AG09309 (cell line): Measurements from ENCODE around the gene ZNF473.

Source experiments
- DNase-seq: peaks from one replicate; pipeline ENCODE4 v3.0.0-alpha.2; 2010; ENCODE audit warnings: low read depth
- H3K4me3 ChIP-seq: 2 replicates; pipeline ENCODE4 v1.5.1; 2011; ENCODE audit warnings: mild to moderate bottlenecking, low read depth, low read length, moderate library complexity; ENCODE audit not compliant: control insufficient read depth
- TF ChIP-seq, protein P1 (sequence below): IDR thresholded peaks from 2 replicates; pipeline ENCODE4 v1.5.1; 2011; ENCODE audit warnings: mild to moderate bottlenecking, low read depth, low read length, inconsistent platforms; ENCODE audit not compliant: insufficient read depth, control insufficient read depth; ENCODE audit errors: missing control alignments

ZNF473 gene

DNA sequence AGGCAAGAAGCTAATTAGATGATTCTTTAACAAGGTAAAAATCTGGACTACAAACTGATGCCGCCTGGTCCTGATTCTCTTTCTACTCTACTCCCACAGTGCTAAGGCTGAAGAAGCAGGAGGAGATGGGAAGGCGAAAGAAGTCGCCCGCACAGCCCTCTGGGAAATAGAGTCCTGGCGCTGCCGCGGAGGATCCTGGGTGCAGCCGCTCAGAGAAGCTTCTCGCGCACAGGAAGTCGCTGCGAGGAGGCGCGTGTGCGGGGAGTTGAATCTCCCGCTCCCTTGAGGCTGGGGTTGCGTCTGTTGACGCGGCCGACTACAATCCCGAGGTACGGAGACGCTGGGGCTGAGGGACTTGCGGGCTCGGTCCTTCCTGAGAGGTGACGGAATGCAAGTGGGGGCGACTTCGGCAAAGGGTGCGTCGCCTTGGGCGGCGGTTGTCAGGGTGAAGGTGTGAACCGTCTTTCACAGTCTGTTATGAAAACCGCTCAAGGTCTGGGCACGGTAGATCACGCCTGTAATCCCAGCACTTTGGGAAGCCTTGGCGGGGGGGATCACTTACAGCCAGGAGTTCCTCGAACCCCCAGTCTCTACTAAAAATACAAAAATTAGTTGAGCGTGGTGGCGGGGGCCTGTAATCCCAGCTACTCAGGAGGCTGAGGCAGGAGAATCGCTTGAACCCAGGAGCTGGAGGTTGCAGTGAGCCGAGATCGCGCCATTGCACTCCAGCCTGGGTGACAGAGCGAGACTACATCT is at the start of gene ZNF473:
Gene ZNF473 (plus strand): TSS at position 212 of the 756 bp plus-strand sequence. CDS start 5,078 bp downstream, outside the sequence.
- TF ChIP-seq, protein P1, sequence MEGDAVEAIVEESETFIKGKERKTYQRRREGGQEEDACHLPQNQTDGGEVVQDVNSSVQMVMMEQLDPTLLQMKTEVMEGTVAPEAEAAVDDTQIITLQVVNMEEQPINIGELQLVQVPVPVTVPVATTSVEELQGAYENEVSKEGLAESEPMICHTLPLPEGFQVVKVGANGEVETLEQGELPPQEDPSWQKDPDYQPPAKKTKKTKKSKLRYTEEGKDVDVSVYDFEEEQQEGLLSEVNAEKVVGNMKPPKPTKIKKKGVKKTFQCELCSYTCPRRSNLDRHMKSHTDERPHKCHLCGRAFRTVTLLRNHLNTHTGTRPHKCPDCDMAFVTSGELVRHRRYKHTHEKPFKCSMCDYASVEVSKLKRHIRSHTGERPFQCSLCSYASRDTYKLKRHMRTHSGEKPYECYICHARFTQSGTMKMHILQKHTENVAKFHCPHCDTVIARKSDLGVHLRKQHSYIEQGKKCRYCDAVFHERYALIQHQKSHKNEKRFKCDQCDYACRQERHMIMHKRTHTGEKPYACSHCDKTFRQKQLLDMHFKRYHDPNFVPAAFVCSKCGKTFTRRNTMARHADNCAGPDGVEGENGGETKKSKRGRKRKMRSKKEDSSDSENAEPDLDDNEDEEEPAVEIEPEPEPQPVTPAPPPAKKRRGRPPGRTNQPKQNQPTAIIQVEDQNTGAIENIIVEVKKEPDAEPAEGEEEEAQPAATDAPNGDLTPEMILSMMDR = no peak
- peak; percentile 86 for DNase-seq
- H3K4me3 ChIP-seq = peak within 1 kb of the TSS; percentile 97

DNA sequence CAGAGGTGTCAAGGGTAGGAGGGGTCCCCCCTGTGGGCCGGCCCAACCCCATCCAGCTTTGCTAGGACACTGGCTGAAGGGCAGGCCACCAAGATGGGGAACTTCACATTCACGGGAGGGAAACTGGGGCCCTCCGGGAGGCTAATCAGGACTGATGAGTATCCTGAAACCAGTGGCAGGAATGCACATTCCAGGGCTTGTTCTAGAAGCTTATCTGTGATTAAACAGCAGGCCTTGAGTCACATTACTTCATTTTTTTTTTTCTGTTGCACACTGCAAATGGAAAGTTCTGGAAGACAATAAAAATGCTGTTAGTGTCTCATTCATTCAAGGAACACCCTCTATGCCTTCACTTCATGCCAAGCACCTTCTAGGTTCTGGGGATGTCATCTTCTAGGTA is 49.3 kb upstream of the ZNF473 start:
- DNase-seq = no peak
- TF ChIP-seq, protein P1 = no peak
- H3K4me3 ChIP-seq = no peak overlapping the region

DNA sequence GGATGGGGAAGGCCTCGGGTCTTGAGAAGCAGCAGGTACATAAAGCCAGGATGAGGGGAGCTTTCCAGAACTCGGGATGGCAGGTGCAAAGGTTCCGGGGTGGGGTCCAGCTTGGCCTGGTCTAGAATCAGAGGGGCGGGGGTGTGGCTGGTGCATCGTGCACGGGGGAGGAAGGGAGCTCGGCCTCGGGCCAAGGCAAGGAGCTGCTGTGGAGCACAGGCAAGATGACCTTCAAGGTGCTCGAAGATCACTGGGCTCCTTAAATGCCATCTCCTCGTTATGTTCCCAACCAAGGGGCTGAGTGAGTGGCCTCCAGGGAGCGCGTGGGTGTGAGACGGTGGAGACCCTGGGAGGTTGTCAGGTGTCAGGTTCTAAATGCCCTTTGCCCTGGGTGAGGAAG is 48.7 kb upstream of the ZNF473 start:
- TF ChIP-seq, protein P1 = no peak
- no peak overlapping the region for H3K4me3 ChIP-seq
- no peak for DNase-seq

DNA sequence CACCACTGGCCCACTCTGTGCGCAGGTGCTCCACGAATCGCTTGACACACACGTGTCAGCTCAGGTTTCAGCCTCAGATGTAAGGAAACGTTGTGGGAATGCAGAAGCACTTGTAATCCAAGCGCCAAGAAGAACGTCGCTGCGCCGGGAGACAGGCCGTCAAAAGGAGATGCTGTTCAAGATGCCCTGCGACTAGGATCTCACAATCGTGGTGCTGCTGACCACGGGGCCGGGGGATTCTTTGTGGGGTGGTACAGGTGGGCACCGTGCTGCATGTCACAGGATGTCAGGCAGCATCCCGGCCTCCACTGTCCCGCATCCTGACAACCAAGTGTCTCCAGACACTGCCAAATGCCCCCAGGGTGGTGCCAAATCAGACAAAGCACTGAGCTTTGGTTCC is 47.9 kb upstream of the ZNF473 start:
- no peak for DNase-seq
- TF ChIP-seq, protein P1 = no peak
- no peak overlapping the region for H3K4me3 ChIP-seq

DNA sequence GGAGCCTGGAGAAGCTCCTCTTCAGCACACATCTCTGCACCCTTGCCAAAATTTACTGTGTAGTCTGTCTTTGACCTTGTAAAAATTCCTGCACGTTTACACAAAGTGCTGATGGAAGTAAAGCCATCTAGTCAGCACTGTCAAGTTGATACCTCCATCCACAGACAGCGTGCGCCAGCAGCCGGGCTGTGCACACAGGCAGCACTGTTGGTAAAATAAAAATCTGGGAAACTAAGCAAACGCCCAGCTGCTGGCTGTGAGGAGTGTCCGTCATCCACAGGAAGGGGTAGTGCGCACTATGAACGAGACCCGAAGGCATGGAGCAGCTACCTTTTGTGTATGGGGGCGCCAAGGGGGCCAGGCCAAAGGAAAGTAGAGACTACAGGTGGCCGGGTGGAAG is 47.5 kb upstream of the ZNF473 start:
- DNase-seq = no peak
- H3K4me3 ChIP-seq = no peak overlapping the region
- TF ChIP-seq, protein P1 = no peak

DNA sequence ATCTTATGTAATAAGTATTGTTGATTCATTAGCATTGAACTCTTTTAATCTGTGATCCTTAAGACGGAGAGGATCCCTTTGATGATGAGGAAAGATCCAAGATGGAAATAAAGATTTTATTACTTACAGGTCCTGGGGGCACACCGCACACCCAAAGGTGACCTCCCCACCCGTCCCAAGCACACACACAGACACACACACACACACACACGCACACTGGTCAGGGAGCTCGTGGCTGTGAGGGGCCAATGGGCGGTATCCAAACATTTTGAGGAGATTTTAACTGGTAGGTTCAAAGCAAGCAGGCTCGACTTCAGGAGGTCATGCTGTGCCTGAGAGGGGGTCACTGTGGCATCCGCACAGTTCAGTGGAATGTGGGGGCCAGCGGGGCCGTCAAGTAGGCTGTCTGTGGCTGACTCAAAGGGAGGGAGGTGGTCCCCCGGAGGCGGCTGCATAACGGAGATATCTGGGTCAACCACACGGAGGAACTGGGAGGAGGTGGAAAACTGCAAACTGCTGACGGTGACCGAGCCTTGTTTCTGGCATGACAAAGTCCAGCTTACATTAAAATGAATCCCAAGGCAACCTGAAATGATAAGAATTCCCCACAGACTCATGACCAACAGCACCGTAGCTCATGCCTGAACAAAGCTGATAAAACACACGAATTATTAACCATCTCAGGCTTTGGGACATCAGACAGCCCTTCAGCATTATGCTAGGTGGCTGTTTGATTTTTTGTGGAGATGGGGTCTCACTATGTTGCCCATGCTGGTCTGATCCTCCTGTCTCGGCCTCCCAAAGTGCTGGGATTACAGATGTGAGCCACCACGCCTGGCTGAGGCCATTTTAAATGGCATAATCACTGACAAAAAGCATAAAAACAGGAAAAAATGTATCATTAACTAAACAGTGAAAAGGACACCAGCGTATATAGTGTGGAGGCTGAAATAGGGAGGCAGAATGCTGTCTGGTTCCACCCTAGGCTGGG is 43.9 kb upstream of the ZNF473 start:
- H3K4me3 ChIP-seq = no peak overlapping the region
- TF ChIP-seq, protein P1 = no peak
- no peak for DNase-seq
